ENCODE data around the gene VSTM2L. TPM values are rescaled to one million over a fixed set of nuclear protein-coding genes. Genes with fewer than 3 reads are reported as not detected.

VSTM2L gene
- total and polyA plus RNA-seq, 7 donors: 0.05 to 2.8 (median 0.84) TPM

DNA sequence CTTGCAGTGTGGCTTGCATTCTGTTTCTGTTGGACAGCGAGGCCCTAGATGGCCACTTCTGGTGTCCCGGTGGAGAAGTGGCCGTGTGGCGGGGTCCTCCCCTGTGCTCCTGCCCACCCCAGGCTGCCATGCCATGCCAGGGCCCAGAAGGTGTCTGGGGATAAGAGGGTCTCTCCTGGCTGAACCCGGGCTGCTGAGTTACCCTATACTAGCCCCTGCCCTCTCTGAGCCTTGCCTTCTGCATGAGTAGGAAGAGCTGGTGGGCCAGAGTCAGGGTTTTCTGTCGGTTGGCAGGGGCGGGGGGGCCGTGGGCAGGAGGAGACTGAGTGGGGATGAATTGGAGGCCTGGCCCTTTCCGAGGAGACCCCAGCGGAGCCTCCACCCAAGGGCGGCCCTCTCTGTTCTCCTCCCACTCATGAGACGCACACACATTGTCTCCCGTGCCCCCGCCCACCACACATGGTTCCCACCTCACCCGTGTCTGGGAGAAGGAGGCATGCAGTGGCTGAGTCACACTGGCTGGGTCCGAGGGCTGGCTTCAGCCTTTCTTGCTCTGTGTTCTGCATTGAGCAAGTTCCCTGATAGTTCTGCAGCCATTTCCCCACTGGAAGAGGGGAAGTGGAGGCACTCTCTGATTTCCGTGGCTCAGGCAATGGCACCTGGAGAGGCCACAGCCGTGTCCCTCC is 24.6 kb downstream of the VSTM2L start:
- H3K27me3 ChIP-seq (ENCODE audit: insufficient read depth in 3 of 3, low read length in 2 of 3): peaks cover 0 to 15% (median 4%) of the 10 kb centered on the region in 3 donors
- no peak for DNase-seq

DNA sequence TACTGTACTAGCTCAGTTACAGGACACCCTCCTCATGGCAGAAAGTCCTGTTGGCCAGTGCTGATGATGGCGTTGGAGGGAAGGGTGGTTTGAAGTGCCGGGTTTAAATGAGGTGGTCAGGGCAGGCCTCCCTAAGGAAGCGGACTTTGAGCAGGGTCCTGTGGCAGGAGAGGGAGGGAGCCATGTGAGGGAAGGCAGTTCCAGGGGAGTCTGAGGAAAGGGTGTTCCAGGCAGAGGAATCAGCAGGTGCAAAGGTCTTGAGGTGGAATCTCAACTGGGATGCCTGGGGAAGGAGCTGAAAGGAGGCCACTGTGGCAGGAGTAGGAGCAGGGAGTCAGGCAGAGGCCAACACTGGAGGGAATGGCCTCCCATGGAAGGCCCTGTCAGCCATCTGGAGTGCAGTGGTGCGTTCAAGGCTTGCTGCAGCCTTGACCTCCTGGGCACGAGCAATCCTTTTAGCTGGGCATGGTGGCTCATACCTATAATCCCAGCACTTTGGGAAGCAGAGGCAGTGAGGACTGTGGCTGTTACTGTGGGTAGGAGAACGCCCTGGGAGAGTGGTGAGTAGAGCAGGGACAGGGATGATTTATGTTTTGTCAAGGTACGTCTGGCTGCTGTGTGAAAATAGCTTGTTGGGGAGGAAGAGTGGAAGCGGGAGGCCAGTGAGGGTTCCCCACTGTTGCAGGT is 26.2 kb downstream of the VSTM2L start:
- WGBS, 3 donors: 62 to 67% (median 66%) methylated on average over 8 of the region's 8 CpGs
- H3K9me3 ChIP-seq: no peaks in the 10 kb centered on the region
- ATAC-seq: no peak
- H3K4me1 ChIP-seq: no peaks in the 10 kb centered on the region
- intact Hi-C loops (cut with DNase I): loop anchor here in 1 of 2 donors (10.0 kb wide), 1 partner anchor 286 kb away; no protein-coding TSS in a partner anchor
- TF ChIP-seq, protein P1, sequence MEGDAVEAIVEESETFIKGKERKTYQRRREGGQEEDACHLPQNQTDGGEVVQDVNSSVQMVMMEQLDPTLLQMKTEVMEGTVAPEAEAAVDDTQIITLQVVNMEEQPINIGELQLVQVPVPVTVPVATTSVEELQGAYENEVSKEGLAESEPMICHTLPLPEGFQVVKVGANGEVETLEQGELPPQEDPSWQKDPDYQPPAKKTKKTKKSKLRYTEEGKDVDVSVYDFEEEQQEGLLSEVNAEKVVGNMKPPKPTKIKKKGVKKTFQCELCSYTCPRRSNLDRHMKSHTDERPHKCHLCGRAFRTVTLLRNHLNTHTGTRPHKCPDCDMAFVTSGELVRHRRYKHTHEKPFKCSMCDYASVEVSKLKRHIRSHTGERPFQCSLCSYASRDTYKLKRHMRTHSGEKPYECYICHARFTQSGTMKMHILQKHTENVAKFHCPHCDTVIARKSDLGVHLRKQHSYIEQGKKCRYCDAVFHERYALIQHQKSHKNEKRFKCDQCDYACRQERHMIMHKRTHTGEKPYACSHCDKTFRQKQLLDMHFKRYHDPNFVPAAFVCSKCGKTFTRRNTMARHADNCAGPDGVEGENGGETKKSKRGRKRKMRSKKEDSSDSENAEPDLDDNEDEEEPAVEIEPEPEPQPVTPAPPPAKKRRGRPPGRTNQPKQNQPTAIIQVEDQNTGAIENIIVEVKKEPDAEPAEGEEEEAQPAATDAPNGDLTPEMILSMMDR (IDR thresholded peaks at IDR 0.05): no peak
- peaks cover 0 to 15% (median 4%) of the 10 kb centered on the region in 3 donors for H3K27me3 ChIP-seq (ENCODE audit: insufficient read depth in 3 of 3, low read length in 2 of 3)
- no peak overlapping the region for H3K27ac ChIP-seq
- H3K36me3 ChIP-seq (ENCODE audit: insufficient read depth in 1 of 2, low read depth in 1 of 2): no peaks in the 10 kb centered on the region
- DNase-seq: no peak
- no peak overlapping the region for H3K4me3 ChIP-seq

More for the DNA sequence above, 24.6 kb downstream of the VSTM2L start:
- intact Hi-C loops (cut with DNase I): loop anchor here in 1 of 2 donors (10.0 kb wide), 1 partner anchor 287 kb away; no protein-coding TSS in a partner anchor
- 81 to 86% (median 81%) methylated on average over 17 to 18 of the region's 18 CpGs for WGBS, 3 donors
- Histone ChIP-seq H3K27ac (no peak overlapping the region), H3K36me3 (ENCODE audit: insufficient read depth in 1 of 2, low read depth in 1 of 2) (no peaks in the 10 kb centered on the region), H3K4me1 (no peaks in the 10 kb centered on the region), H3K4me3 (no peak overlapping the region), H3K9me3 (no peaks in the 10 kb centered on the region)
- ATAC-seq: no peak
- TF ChIP-seq, protein P1 (IDR thresholded peaks at IDR 0.05): no peak

DNA sequence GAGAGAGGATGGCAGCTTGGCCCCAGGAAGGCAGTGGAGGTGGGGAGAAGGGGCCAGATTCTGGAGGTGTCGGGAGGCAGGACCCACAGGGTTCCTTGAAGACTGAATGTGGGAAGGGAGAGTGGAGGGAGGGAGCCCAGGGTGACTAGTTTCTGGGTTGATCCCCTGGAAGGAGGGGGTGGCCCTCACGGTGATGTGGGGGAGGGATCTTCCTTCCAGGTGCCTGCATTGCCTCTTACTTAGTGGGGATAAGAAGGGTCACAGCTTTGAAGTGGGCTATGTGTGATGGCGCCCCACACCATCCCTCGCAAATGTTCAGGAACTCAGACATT is 26.7 kb downstream of the VSTM2L start:
- Histone ChIP-seq H3K4me3 (no peak overlapping the region), H3K4me1 (no peaks in the 10 kb centered on the region), H3K36me3 (ENCODE audit: insufficient read depth in 1 of 2, low read depth in 1 of 2) (no peaks in the 10 kb centered on the region), H3K27me3 (ENCODE audit: insufficient read depth in 3 of 3, low read length in 2 of 3) (peaks cover 0 to 15% (median 4%) of the 10 kb centered on the region in 3 donors), H3K9me3 (no peaks in the 10 kb centered on the region), H3K27ac (no peak overlapping the region)
- no peak for DNase-seq
- intact Hi-C loops (cut with DNase I): loop anchor here in 1 of 2 donors (10.0 kb wide), 1 partner anchor 285 kb away; no protein-coding TSS in a partner anchor
- 66 to 70% (median 67%) methylated on average over 4 of the region's 4 CpGs for WGBS, 3 donors
- TF ChIP-seq, protein P1 (IDR thresholded peaks at IDR 0.05): no peak
- ATAC-seq: no peak

DNA sequence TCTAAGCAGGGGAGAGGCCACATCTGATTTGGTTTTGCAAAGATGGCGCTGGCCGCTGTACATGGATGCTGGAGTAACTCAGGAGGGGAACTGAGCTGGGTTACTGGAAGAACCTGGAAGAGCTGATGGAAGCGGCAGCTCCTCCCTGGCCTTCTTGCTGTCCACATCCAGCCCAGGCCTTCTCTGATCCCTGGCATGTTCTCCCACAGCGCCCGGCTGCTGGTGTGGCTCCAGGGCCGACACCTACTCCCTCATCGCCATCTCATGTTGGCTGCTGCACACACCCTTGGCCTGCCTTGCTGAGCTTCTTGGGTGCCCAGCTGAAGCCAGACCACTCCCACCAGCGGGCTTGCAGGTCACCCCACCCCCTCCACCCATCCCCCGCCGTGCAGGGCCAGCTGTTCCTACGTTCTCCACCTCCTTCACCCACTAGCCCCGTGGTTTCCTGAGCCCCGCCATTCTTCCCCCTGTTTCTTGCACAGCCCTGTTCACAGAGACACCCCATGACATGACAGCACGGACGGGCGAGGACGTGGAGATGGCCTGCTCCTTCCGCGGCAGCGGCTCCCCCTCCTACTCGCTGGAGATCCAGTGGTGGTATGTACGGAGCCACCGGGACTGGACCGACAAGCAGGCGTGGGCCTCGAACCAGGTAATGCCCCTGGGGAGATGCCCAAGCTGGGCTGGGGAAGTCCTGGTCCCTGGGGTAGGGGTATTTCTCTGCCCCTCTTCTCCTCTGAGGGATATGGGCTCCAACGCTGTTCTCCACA is 28.4 kb downstream of the VSTM2L start:
- H3K4me1 ChIP-seq: no peaks in the 10 kb centered on the region
- intact Hi-C loops (cut with DNase I): no loop called here
- H3K27me3 ChIP-seq (ENCODE audit: insufficient read depth in 3 of 3, low read length in 2 of 3): peaks cover 0 to 15% (median 3%) of the 10 kb centered on the region in 3 donors
- TF ChIP-seq, protein P1 (IDR thresholded peaks at IDR 0.05): no peak
- no peak for ATAC-seq
- no peaks in the 10 kb centered on the region for H3K9me3 ChIP-seq
- WGBS, 3 donors: 62 to 65% (median 65%) methylated on average over 27 of the region's 27 CpGs
- no peak overlapping the region for H3K27ac ChIP-seq
- H3K36me3 ChIP-seq (ENCODE audit: insufficient read depth in 1 of 2, low read depth in 1 of 2): no peaks in the 10 kb centered on the region
- DNase-seq: no peak
- no peak overlapping the region for H3K4me3 ChIP-seq
